H1 (cell line): ENCODE results near the gene MCF2L2. TPM values are rescaled to one million over a fixed set of nuclear protein-coding genes. Genes with fewer than 3 reads are reported as not detected.

Experiments
- CTCF ChIA-PET: fragments of 300-600 bp; sonication (Branson Sonifier 250); formaldehyde crosslinking; loops from one replicate; lab custom pipeline; 2021; ENCODE audit not compliant: partially characterized antibody; lab: Charles Lee
- POLR2A ChIA-PET: fragments of 300-600 bp; sonication (Branson Sonifier 250); formaldehyde crosslinking; loops from one replicate; lab custom pipeline; 2021; ENCODE audit warnings: inconsistent platforms; ENCODE audit not compliant: partially characterized antibody; lab: Charles Lee
- DNase-seq, 2 experiments: peaks; one replicate each; pipeline versions ENCODE4 v3.0.0 to v3.0.0-alpha.2; 2010 to 2022; ENCODE audit warnings: low spot score in 2 of 2, low read depth in 1 of 2, mixed read lengths in 1 of 2
- FAIRE-seq: peaks from 2 replicates; lab custom pipeline; 2011; peaks lifted over from hg19 to GRCh38; lab: Jason Lieb, UNC
- H2AFZ ChIP-seq: 2 replicates; pipeline ENCODE4 v1.8.1; 2012; ENCODE audit warnings: low read length, inconsistent platforms
- H2AK5ac ChIP-seq: 2 replicates; pipeline ENCODE4 v1.6.1; 2013; ENCODE audit warnings: low read depth, low read length
- H2BK120ac ChIP-seq: replicated peaks from 2 replicates; pipeline ENCODE3; 2013; ENCODE audit warnings: low read depth, low read length, inconsistent platforms
- H2BK12ac ChIP-seq: 2 replicates; pipeline ENCODE4 v1.6.1; 2013; ENCODE audit warnings: low read depth, low read length
- H2BK15ac ChIP-seq: 2 replicates; pipeline ENCODE4 v1.6.1; 2013; ENCODE audit warnings: low read length
- H2BK20ac ChIP-seq: 2 replicates; pipeline ENCODE4 v1.6.1; 2013; ENCODE audit warnings: low read length
- H2BK5ac ChIP-seq: 2 replicates; pipeline ENCODE4 v1.6.1; 2013; ENCODE audit warnings: low read depth, low read length
- H3K14ac ChIP-seq: 2 replicates; pipeline ENCODE4 v1.6.1; 2013; ENCODE audit warnings: inconsistent platforms; ENCODE audit not compliant: insufficient read length
- H3K18ac ChIP-seq: 2 replicates; pipeline ENCODE4 v1.6.1; 2013; ENCODE audit warnings: low read length; ENCODE audit errors: extremely low read depth
- H3K23ac ChIP-seq: 2 replicates; pipeline ENCODE4 v1.6.1; 2013; ENCODE audit warnings: inconsistent platforms; ENCODE audit not compliant: insufficient read length
- H3K23me2 ChIP-seq: 2 replicates; pipeline ENCODE4 v1.6.1; 2013; ENCODE audit warnings: low read depth, low read length
- H3K27ac ChIP-seq: 2 replicates; pipeline ENCODE4 v1.6.1; 2011; ENCODE audit warnings: low read depth, low read length, inconsistent platforms
- H3K27me3 ChIP-seq, 4 experiments: replicated peaks in 1 of 4; 1 replicate in 1 of 4; 2 replicates in 3 of 4; pipeline versions ENCODE4 v1.6.1 to v1.8.1; 2011 to 2013; ENCODE audit warnings: low read length in 3 of 4, mild to moderate bottlenecking in 3 of 4, inconsistent platforms in 2 of 4, mixed read lengths in 2 of 4, moderate library complexity in 1 of 4; ENCODE audit not compliant: control insufficient read depth in 3 of 4, insufficient read depth in 3 of 4; ENCODE audit errors: extremely low read depth in 1 of 4
- H3K36me3 ChIP-seq, 4 experiments: 2 replicates each; pipeline versions ENCODE4 v1.6.1 to v1.8.1; 2011 to 2013; ENCODE audit warnings: mild to moderate bottlenecking in 4 of 4, low read length in 3 of 4, moderate library complexity in 2 of 4, control low read depth in 1 of 4, inconsistent platforms in 1 of 4; ENCODE audit not compliant: insufficient read depth in 4 of 4, control insufficient read depth in 2 of 4
- H3K4ac ChIP-seq: replicated peaks from 2 replicates; pipeline ENCODE3; 2013; ENCODE audit warnings: low read length, low read depth, mixed read lengths, inconsistent platforms; ENCODE audit not compliant: insufficient read length
- H3K4me1 ChIP-seq, 4 experiments: replicated peaks in 1 of 4; 1 replicate in 1 of 4; 2 replicates in 3 of 4; pipeline versions ENCODE4 v1.6.1 to v1.8.1; 2011 to 2013; ENCODE audit warnings: low read length in 3 of 4, inconsistent platforms in 2 of 4, mixed read lengths in 1 of 4; ENCODE audit not compliant: insufficient read depth in 4 of 4, control insufficient read depth in 3 of 4
- H3K4me2 ChIP-seq, 2 experiments: 2 replicates each; pipeline versions ENCODE4 v1.6.1 to v1.8.1; 2011 to 2013; ENCODE audit warnings: low read depth in 2 of 2, low read length in 2 of 2, control low read depth in 1 of 2, inconsistent platforms in 1 of 2, mild to moderate bottlenecking in 1 of 2; ENCODE audit not compliant: insufficient read depth in 1 of 2
- H3K4me3 ChIP-seq, 4 experiments: fragments of 200-600, 300-600 bp in 1 of 4; sonication (generic), shearing (Covaris generic), sonication (Bioruptor Twin) in 1 of 4; 2 replicates each; pipeline versions ENCODE4 v1.5.1 to v1.8.1; 2011 to 2016; ENCODE audit warnings: low read length in 4 of 4, low read depth in 3 of 4, control low read depth in 2 of 4, inconsistent platforms in 2 of 4, mild to moderate bottlenecking in 2 of 4, mixed read lengths in 1 of 4, moderate library complexity in 1 of 4; ENCODE audit not compliant: insufficient read depth in 2 of 4; ENCODE audit errors: extremely low read depth in 1 of 4
- H3K56ac ChIP-seq: replicated peaks from 2 replicates; pipeline ENCODE3; 2013; ENCODE audit warnings: low read depth, mild to moderate bottlenecking, mixed read lengths, low read length, inconsistent platforms; ENCODE audit not compliant: insufficient read length
- H3K79me1 ChIP-seq: 2 replicates; pipeline ENCODE4 v1.6.1; 2013; ENCODE audit warnings: low read depth, low read length, control low read depth
- H3K79me2 ChIP-seq, 2 experiments: 2 replicates each; pipeline versions ENCODE4 v1.6.1 to v1.8.1; 2012 to 2013; ENCODE audit warnings: low read length in 2 of 2, mild to moderate bottlenecking in 2 of 2, inconsistent platforms in 1 of 2; ENCODE audit not compliant: insufficient read depth in 2 of 2, control insufficient read depth in 1 of 2
- H3K9ac ChIP-seq, 4 experiments: replicated peaks in 1 of 4; 1 replicate in 1 of 4; 2 replicates in 3 of 4; pipeline versions ENCODE4 v1.6.1 to v1.8.1; 2011 to 2013; ENCODE audit warnings: low read depth in 3 of 4, low read length in 3 of 4, control low read depth in 2 of 4, mild to moderate bottlenecking in 2 of 4, moderate library complexity in 2 of 4, inconsistent platforms in 1 of 4; ENCODE audit errors: extremely low read depth in 1 of 4
- H3K9me3 ChIP-seq, 2 experiments: 2 replicates each; pipeline versions ENCODE4 v1.6.1 to v1.8.1; 2012 to 2013; ENCODE audit warnings: mild to moderate bottlenecking in 2 of 2, moderate library complexity in 2 of 2, control low read depth in 1 of 2, inconsistent platforms in 1 of 2, low read depth in 1 of 2, low read length in 1 of 2, mixed read lengths in 1 of 2; ENCODE audit not compliant: insufficient read depth in 2 of 2
- H4K20me1 ChIP-seq, 2 experiments: replicated peaks in 1 of 2; 2 replicates each; pipeline versions ENCODE3 to v1.8.1; 2011 to 2013; ENCODE audit warnings: inconsistent platforms in 2 of 2, low read length in 2 of 2, mild to moderate bottlenecking in 1 of 2; ENCODE audit not compliant: insufficient read depth in 2 of 2, control insufficient read depth in 1 of 2
- H4K5ac ChIP-seq: 2 replicates; pipeline ENCODE4 v1.6.1; 2013; ENCODE audit warnings: low read length, low read depth, mixed read lengths, inconsistent platforms; ENCODE audit not compliant: insufficient read length
- H4K8ac ChIP-seq: 2 replicates; pipeline ENCODE4 v1.8.0; 2013; ENCODE audit warnings: mild to moderate bottlenecking, moderate library complexity, low read length, inconsistent platforms; ENCODE audit not compliant: insufficient read depth; ENCODE audit errors: extremely low read depth
- H4K91ac ChIP-seq: replicated peaks from 2 replicates; pipeline ENCODE3; 2013; ENCODE audit warnings: low read length, mixed read lengths, inconsistent platforms; ENCODE audit not compliant: insufficient read length
- EP300 ChIP-seq, 2 experiments: IDR thresholded peaks; 1 replicate in 1 of 2; 2 replicates in 1 of 2; pipeline ENCODE4 v1.6.1; 2011 to 2012; ENCODE audit warnings: low read depth in 2 of 2, low read length in 2 of 2, mild to moderate bottlenecking in 2 of 2, borderline replicate concordance in 1 of 2, inconsistent platforms in 1 of 2, moderate library complexity in 1 of 2
- WGBS, 2 experiments: shearing (Covaris generic) in 1 of 2; methylation state at CpG; one replicate each; pipeline versions ENCODE4 v1.1.6 to v1.1.7; 2013 to 2015; ENCODE audit warnings: low lambda C conversion rate in 2 of 2, mixed read lengths in 2 of 2, inconsistent platforms in 1 of 2, low coverage in 1 of 2, missing lambda C conversion rate in 1 of 2; ENCODE audit not compliant: insufficient replicate concordance in 2 of 2, insufficient coverage in 1 of 2, insufficient read length in 1 of 2; ENCODE audit errors: extremely low coverage in 1 of 2, missing lambda C conversion rate in 1 of 2; 5-methylcytosine and 5-hydroxymethylcytosine counted together
- polyA plus RNA-seq, 7 experiments: library from polyadenylated mRNA; depleted of rRNA in 3 of 7; stranded (reverse) in 5 of 7; unstranded in 2 of 7; fragments of >200 nt in 5 of 7; fragments of 200-250 nt in 2 of 7; gene quantifications; 1 replicate in 5 of 7; 2 replicates in 1 of 7; 4 replicates in 1 of 7; pipeline versions ENCODE4 v1.2.1 to v1.2.3, GENCODE V29; 2011 to 2013; ENCODE audit warnings: missing spikeins in 2 of 7, mixed read lengths in 2 of 7
- total RNA-seq: library from RNA; stranded (reverse); fragmentation: NEBNext Ultra II Directional; extraction: Animal tissue kit (Norgen Biotek cat#: 25700); gene quantifications from 2 replicates; pipeline ENCODE4 v1.2.1, GENCODE V29; 2021

The MCF2L2 gene
- total and polyA plus RNA-seq, 2 of the 8 experiments (the other 6 are each of a cell fraction or from before 2014, with no cell fraction given): 4.1 to 13.7 TPM

DNA sequence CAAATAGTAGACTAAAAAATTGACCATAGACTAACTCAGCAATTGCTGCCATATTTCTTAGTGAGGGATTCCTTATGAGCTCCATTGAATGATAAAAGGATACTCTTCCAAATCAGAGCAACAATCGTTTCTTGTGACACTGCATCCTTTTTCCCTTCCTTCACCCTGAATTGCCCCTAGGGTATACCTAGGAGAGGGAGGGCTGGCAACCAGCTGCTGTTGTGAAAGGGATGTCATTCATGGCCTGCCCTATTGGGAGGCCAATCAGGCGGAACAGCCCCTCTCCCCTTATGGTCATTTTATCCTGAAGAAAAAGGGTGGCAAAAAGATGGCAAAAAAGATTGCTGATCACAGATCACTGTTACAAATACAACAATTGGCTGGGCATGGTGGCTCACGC is 149.0 kb downstream of the MCF2L2 start:
- no peak overlapping the region for H3K27ac ChIP-seq

More for the DNA sequence above, 149.0 kb downstream of the MCF2L2 start:
- Histone ChIP-seq H3K79me1 (no peaks in the 10 kb centered on the region), H3K23me2 (no peaks in the 10 kb centered on the region; the same call in 1 of the 2 replicates), H3K9me3 (no peaks in the 10 kb centered on the region), H3K27me3 (no peaks in the 10 kb centered on the region), H3K14ac (no peak overlapping the region), H3K4ac (no peak overlapping the region), H4K5ac (no peak overlapping the region), H3K36me3 (no peaks in the 10 kb centered on the region), H3K4me3 (no peak overlapping the region), H3K18ac (no peak overlapping the region), H2AK5ac (no peak overlapping the region), H4K8ac (no peak overlapping the region), H2BK15ac (no peak overlapping the region), H3K23ac (no peak overlapping the region), H3K4me2 (no peak overlapping the region), H3K79me2 (no peaks in the 10 kb centered on the region), H3K56ac (no peak overlapping the region), H2AFZ (no peak overlapping the region), H2BK5ac (no peak overlapping the region), H2BK120ac (no peak overlapping the region), H4K91ac (no peak overlapping the region), H2BK20ac (no peak overlapping the region), H2BK12ac (no peak overlapping the region), H3K9ac (no peak overlapping the region), H4K20me1 (no peaks in the 10 kb centered on the region), H3K4me1 (no peaks in the 10 kb centered on the region; a peak in 1 of 7 replicates)
- DNase-seq (no peak), FAIRE-seq (no peak)
- 96% methylated on average over 3 of the region's 3 CpGs; no CpG with 5 or more reads in 1 of the 2 experiments for WGBS, 2 experiments
- TF ChIP-seq EP300 (IDR thresholded peaks at IDR 0.05; ENCODE audit: borderline replicate concordance in 1 of 2, low read depth in 2 of 2, low read length in 2 of 2): no peak
- ChIA-PET POLR2A (no interaction called here), CTCF (interaction anchor here (0.7 to 1.1 kb wide), 2 partner anchors 18 to 95 kb away, joined by 3 read pairs; no protein-coding TSS in a partner anchor)
